H1 (cell line): ENCODE results near the gene GREB1. TPM values are rescaled to one million over a fixed set of nuclear protein-coding genes. Genes with fewer than 3 reads are reported as not detected.
A peak's percentile ranks its signal among the peaks of the same experiment; 100 is the strongest.

Experiments
- CTCF ChIA-PET: fragments of 300-600 bp; sonication (Branson Sonifier 250); formaldehyde crosslinking; loops from one replicate; lab custom pipeline; 2021; ENCODE audit not compliant: partially characterized antibody; lab: Charles Lee
- POLR2A ChIA-PET: fragments of 300-600 bp; sonication (Branson Sonifier 250); formaldehyde crosslinking; loops from one replicate; lab custom pipeline; 2021; ENCODE audit warnings: inconsistent platforms; ENCODE audit not compliant: partially characterized antibody; lab: Charles Lee
- DNase-seq, 2 experiments: peaks; one replicate each; pipeline versions ENCODE4 v3.0.0 to v3.0.0-alpha.2; 2010 to 2022; ENCODE audit warnings: low spot score in 2 of 2, low read depth in 1 of 2, mixed read lengths in 1 of 2
- FAIRE-seq: peaks from 2 replicates; lab custom pipeline; 2011; peaks lifted over from hg19 to GRCh38; lab: Jason Lieb, UNC
- H2AFZ ChIP-seq: 2 replicates; pipeline ENCODE4 v1.8.1; 2012; ENCODE audit warnings: low read length, inconsistent platforms
- H2AK5ac ChIP-seq: 2 replicates; pipeline ENCODE4 v1.6.1; 2013; ENCODE audit warnings: low read depth, low read length
- H2BK120ac ChIP-seq: replicated peaks from 2 replicates; pipeline ENCODE3; 2013; ENCODE audit warnings: low read depth, low read length, inconsistent platforms
- H2BK12ac ChIP-seq: 2 replicates; pipeline ENCODE4 v1.6.1; 2013; ENCODE audit warnings: low read depth, low read length
- H2BK15ac ChIP-seq: 2 replicates; pipeline ENCODE4 v1.6.1; 2013; ENCODE audit warnings: low read length
- H2BK20ac ChIP-seq: 2 replicates; pipeline ENCODE4 v1.6.1; 2013; ENCODE audit warnings: low read length
- H2BK5ac ChIP-seq: 2 replicates; pipeline ENCODE4 v1.6.1; 2013; ENCODE audit warnings: low read depth, low read length
- H3K14ac ChIP-seq: 2 replicates; pipeline ENCODE4 v1.6.1; 2013; ENCODE audit warnings: inconsistent platforms; ENCODE audit not compliant: insufficient read length
- H3K18ac ChIP-seq: 2 replicates; pipeline ENCODE4 v1.6.1; 2013; ENCODE audit warnings: low read length; ENCODE audit errors: extremely low read depth
- H3K23ac ChIP-seq: 2 replicates; pipeline ENCODE4 v1.6.1; 2013; ENCODE audit warnings: inconsistent platforms; ENCODE audit not compliant: insufficient read length
- H3K23me2 ChIP-seq: 2 replicates; pipeline ENCODE4 v1.6.1; 2013; ENCODE audit warnings: low read depth, low read length
- H3K27ac ChIP-seq: 2 replicates; pipeline ENCODE4 v1.6.1; 2011; ENCODE audit warnings: low read depth, low read length, inconsistent platforms
- H3K27me3 ChIP-seq, 4 experiments: replicated peaks in 1 of 4; 1 replicate in 1 of 4; 2 replicates in 3 of 4; pipeline versions ENCODE4 v1.6.1 to v1.8.1; 2011 to 2013; ENCODE audit warnings: low read length in 3 of 4, mild to moderate bottlenecking in 3 of 4, inconsistent platforms in 2 of 4, mixed read lengths in 2 of 4, moderate library complexity in 1 of 4; ENCODE audit not compliant: control insufficient read depth in 3 of 4, insufficient read depth in 3 of 4; ENCODE audit errors: extremely low read depth in 1 of 4
- H3K36me3 ChIP-seq, 4 experiments: 2 replicates each; pipeline versions ENCODE4 v1.6.1 to v1.8.1; 2011 to 2013; ENCODE audit warnings: mild to moderate bottlenecking in 4 of 4, low read length in 3 of 4, moderate library complexity in 2 of 4, control low read depth in 1 of 4, inconsistent platforms in 1 of 4; ENCODE audit not compliant: insufficient read depth in 4 of 4, control insufficient read depth in 2 of 4
- H3K4ac ChIP-seq: replicated peaks from 2 replicates; pipeline ENCODE3; 2013; ENCODE audit warnings: low read length, low read depth, mixed read lengths, inconsistent platforms; ENCODE audit not compliant: insufficient read length
- H3K4me1 ChIP-seq, 4 experiments: replicated peaks in 1 of 4; 1 replicate in 1 of 4; 2 replicates in 3 of 4; pipeline versions ENCODE4 v1.6.1 to v1.8.1; 2011 to 2013; ENCODE audit warnings: low read length in 3 of 4, inconsistent platforms in 2 of 4, mixed read lengths in 1 of 4; ENCODE audit not compliant: insufficient read depth in 4 of 4, control insufficient read depth in 3 of 4
- H3K4me2 ChIP-seq, 2 experiments: 2 replicates each; pipeline versions ENCODE4 v1.6.1 to v1.8.1; 2011 to 2013; ENCODE audit warnings: low read depth in 2 of 2, low read length in 2 of 2, control low read depth in 1 of 2, inconsistent platforms in 1 of 2, mild to moderate bottlenecking in 1 of 2; ENCODE audit not compliant: insufficient read depth in 1 of 2
- H3K4me3 ChIP-seq, 4 experiments: fragments of 200-600, 300-600 bp in 1 of 4; sonication (generic), shearing (Covaris generic), sonication (Bioruptor Twin) in 1 of 4; 2 replicates each; pipeline versions ENCODE4 v1.5.1 to v1.8.1; 2011 to 2016; ENCODE audit warnings: low read length in 4 of 4, low read depth in 3 of 4, control low read depth in 2 of 4, inconsistent platforms in 2 of 4, mild to moderate bottlenecking in 2 of 4, mixed read lengths in 1 of 4, moderate library complexity in 1 of 4; ENCODE audit not compliant: insufficient read depth in 2 of 4; ENCODE audit errors: extremely low read depth in 1 of 4
- H3K56ac ChIP-seq: replicated peaks from 2 replicates; pipeline ENCODE3; 2013; ENCODE audit warnings: low read depth, mild to moderate bottlenecking, mixed read lengths, low read length, inconsistent platforms; ENCODE audit not compliant: insufficient read length
- H3K79me1 ChIP-seq: 2 replicates; pipeline ENCODE4 v1.6.1; 2013; ENCODE audit warnings: low read depth, low read length, control low read depth
- H3K79me2 ChIP-seq, 2 experiments: 2 replicates each; pipeline versions ENCODE4 v1.6.1 to v1.8.1; 2012 to 2013; ENCODE audit warnings: low read length in 2 of 2, mild to moderate bottlenecking in 2 of 2, inconsistent platforms in 1 of 2; ENCODE audit not compliant: insufficient read depth in 2 of 2, control insufficient read depth in 1 of 2
- H3K9ac ChIP-seq, 4 experiments: replicated peaks in 1 of 4; 1 replicate in 1 of 4; 2 replicates in 3 of 4; pipeline versions ENCODE4 v1.6.1 to v1.8.1; 2011 to 2013; ENCODE audit warnings: low read depth in 3 of 4, low read length in 3 of 4, control low read depth in 2 of 4, mild to moderate bottlenecking in 2 of 4, moderate library complexity in 2 of 4, inconsistent platforms in 1 of 4; ENCODE audit errors: extremely low read depth in 1 of 4
- H3K9me3 ChIP-seq, 2 experiments: 2 replicates each; pipeline versions ENCODE4 v1.6.1 to v1.8.1; 2012 to 2013; ENCODE audit warnings: mild to moderate bottlenecking in 2 of 2, moderate library complexity in 2 of 2, control low read depth in 1 of 2, inconsistent platforms in 1 of 2, low read depth in 1 of 2, low read length in 1 of 2, mixed read lengths in 1 of 2; ENCODE audit not compliant: insufficient read depth in 2 of 2
- H4K20me1 ChIP-seq, 2 experiments: replicated peaks in 1 of 2; 2 replicates each; pipeline versions ENCODE3 to v1.8.1; 2011 to 2013; ENCODE audit warnings: inconsistent platforms in 2 of 2, low read length in 2 of 2, mild to moderate bottlenecking in 1 of 2; ENCODE audit not compliant: insufficient read depth in 2 of 2, control insufficient read depth in 1 of 2
- H4K5ac ChIP-seq: 2 replicates; pipeline ENCODE4 v1.6.1; 2013; ENCODE audit warnings: low read length, low read depth, mixed read lengths, inconsistent platforms; ENCODE audit not compliant: insufficient read length
- H4K8ac ChIP-seq: 2 replicates; pipeline ENCODE4 v1.8.0; 2013; ENCODE audit warnings: mild to moderate bottlenecking, moderate library complexity, low read length, inconsistent platforms; ENCODE audit not compliant: insufficient read depth; ENCODE audit errors: extremely low read depth
- H4K91ac ChIP-seq: replicated peaks from 2 replicates; pipeline ENCODE3; 2013; ENCODE audit warnings: low read length, mixed read lengths, inconsistent platforms; ENCODE audit not compliant: insufficient read length
- ASH2L ChIP-seq: fragments of 200-600, 300-600 bp; sonication (generic); IDR thresholded peaks from one replicate; pipeline ENCODE4 v1.7.1; 2017; ENCODE audit warnings: low read length
- CBX8 ChIP-seq: fragments of 300-800, 300-1000 bp; sonication (generic); IDR thresholded peaks from 2 replicates; pipeline ENCODE4 v1.7.1; 2016; ENCODE audit warnings: low read depth, low read length, borderline replicate concordance
- CEBPB ChIP-seq: IDR thresholded peaks from 2 replicates; pipeline ENCODE4 v1.6.1; 2012; ENCODE audit warnings: low read depth, low read length
- EP300 ChIP-seq, 2 experiments: IDR thresholded peaks; 1 replicate in 1 of 2; 2 replicates in 1 of 2; pipeline ENCODE4 v1.6.1; 2011 to 2012; ENCODE audit warnings: low read depth in 2 of 2, low read length in 2 of 2, mild to moderate bottlenecking in 2 of 2, borderline replicate concordance in 1 of 2, inconsistent platforms in 1 of 2, moderate library complexity in 1 of 2
- HDAC6 ChIP-seq: IDR thresholded peaks from one replicate; pipeline ENCODE4 v1.7.1; 2012; ENCODE audit warnings: low read depth, mild to moderate bottlenecking, inconsistent platforms, low read length, moderate library complexity
- JUN ChIP-seq: IDR thresholded peaks from 2 replicates; pipeline ENCODE4 v1.6.1; 2011; ENCODE audit warnings: low read depth, mild to moderate bottlenecking, improper control_type of control experiment, low read length
- MAFK ChIP-seq: IDR thresholded peaks from 2 replicates; pipeline ENCODE4 v1.6.1; 2012; ENCODE audit warnings: low read depth, mild to moderate bottlenecking, improper control_type of control experiment, low read length
- PHF8 ChIP-seq: fragments of 200-600 bp; sonication (generic); conservative IDR thresholded peaks from 2 replicates; pipeline ENCODE4 v1.7.1; 2012; ENCODE audit warnings: low read depth, mild to moderate bottlenecking, inconsistent platforms, low read length, moderate library complexity
- RFX5 ChIP-seq: IDR thresholded peaks from 2 replicates; pipeline ENCODE4 v1.6.1; 2011; ENCODE audit warnings: low read depth, low read length, improper control_type of control experiment, borderline replicate concordance
- SP1 ChIP-seq: IDR thresholded peaks from 2 replicates; pipeline ENCODE4 v1.6.1; 2011; ENCODE audit warnings: low read depth, low read length
- TAF7 ChIP-seq: optimal IDR thresholded peaks from 2 replicates; pipeline ENCODE3; 2011; ENCODE audit warnings: low read depth, mild to moderate bottlenecking, inconsistent platforms, low read length, moderate library complexity, borderline replicate concordance
- USF2 ChIP-seq: IDR thresholded peaks from 2 replicates; pipeline ENCODE4 v1.6.1; 2011; ENCODE audit warnings: low read length, improper control_type of control experiment
- WGBS, 2 experiments: shearing (Covaris generic) in 1 of 2; methylation state at CpG; one replicate each; pipeline versions ENCODE4 v1.1.6 to v1.1.7; 2013 to 2015; ENCODE audit warnings: low lambda C conversion rate in 2 of 2, mixed read lengths in 2 of 2, inconsistent platforms in 1 of 2, low coverage in 1 of 2, missing lambda C conversion rate in 1 of 2; ENCODE audit not compliant: insufficient replicate concordance in 2 of 2, insufficient coverage in 1 of 2, insufficient read length in 1 of 2; ENCODE audit errors: extremely low coverage in 1 of 2, missing lambda C conversion rate in 1 of 2; 5-methylcytosine and 5-hydroxymethylcytosine counted together
- polyA plus RNA-seq, 7 experiments: library from polyadenylated mRNA; depleted of rRNA in 3 of 7; stranded (reverse) in 5 of 7; unstranded in 2 of 7; fragments of >200 nt in 5 of 7; fragments of 200-250 nt in 2 of 7; gene quantifications; 1 replicate in 5 of 7; 2 replicates in 1 of 7; 4 replicates in 1 of 7; pipeline versions ENCODE4 v1.2.1 to v1.2.3, GENCODE V29; 2011 to 2013; ENCODE audit warnings: missing spikeins in 2 of 7, mixed read lengths in 2 of 7
- total RNA-seq: library from RNA; stranded (reverse); fragmentation: NEBNext Ultra II Directional; extraction: Animal tissue kit (Norgen Biotek cat#: 25700); gene quantifications from 2 replicates; pipeline ENCODE4 v1.2.1, GENCODE V29; 2021

GREB1 gene
- total and polyA plus RNA-seq, 2 of the 8 experiments (the other 6 are each of a cell fraction or from before 2014, with no cell fraction given): 7.9 to 43.4 TPM

- peaks cover 0 to 15% of the 10 kb centered on the region in 2 experiments; a peak in 1 of 4 replicates for H3K79me2 ChIP-seq
- no peak for FAIRE-seq
- no peak overlapping the region for H2BK120ac ChIP-seq
- H3K79me1 ChIP-seq: peaks cover 10% of the 10 kb centered on the region
- H3K18ac ChIP-seq: no peak overlapping the region
- H3K27me3 ChIP-seq: no peaks in the 10 kb centered on the region
- no peak overlapping the region for H3K9ac ChIP-seq
- H3K27ac ChIP-seq: no peak overlapping the region
- peak overlapping the region; percentile 64; the same call in 1 of the 2 replicates for H2BK12ac ChIP-seq
- POLR2A ChIA-PET: interaction anchor here (1.3 to 1.5 kb wide), 2 partner anchors 27 kb away, joined by 4 to 5 read pairs; no protein-coding TSS in a partner anchor
- no peak overlapping the region for H3K56ac ChIP-seq
- H4K91ac ChIP-seq: no peak overlapping the region
- H4K20me1 ChIP-seq: peaks cover 0 to 6% of the 10 kb centered on the region in 2 experiments
- no peak overlapping the region for H3K14ac ChIP-seq
- DNase-seq: no peak
- H3K23me2 ChIP-seq: peaks cover 3% of the 10 kb centered on the region; the same call in 1 of the 2 replicates
- peaks cover 1 to 13% (median 12%) of the 10 kb centered on the region in 4 experiments; a peak in 5 of 7 replicates for H3K4me1 ChIP-seq
- peak overlapping the region; percentile 66; the same call in 1 of the 2 replicates for H2BK15ac ChIP-seq
- no peaks in the 10 kb centered on the region for H3K9me3 ChIP-seq
- H4K8ac ChIP-seq: no peak overlapping the region
- no peaks in the 10 kb centered on the region for H3K36me3 ChIP-seq
- H2AK5ac ChIP-seq: peak overlapping the region; percentile 44; the same call in 1 of the 2 replicates
- no peak overlapping the region for H3K23ac ChIP-seq
- CTCF ChIA-PET: interaction anchor here (0.8 to 5.2 kb wide), 6 partner anchors 13 to 304 kb away, joined by 3 to 27 read pairs (median 3); partner anchors contain the start of gene GREB1
- no peak overlapping the region for H3K4ac ChIP-seq
- WGBS, 2 experiments: 91% methylated on average over 5 of the region's 5 CpGs; no CpG with 5 or more reads in 1 of the 2 experiments
- no peak overlapping the region for H2BK20ac ChIP-seq
- H3K4me2 ChIP-seq: no peak overlapping the region
- H3K4me3 ChIP-seq: no peak overlapping the region
- no peak overlapping the region; the same call in 1 of the 2 replicates for H2BK5ac ChIP-seq
- H4K5ac ChIP-seq: no peak overlapping the region
- H2AFZ ChIP-seq: no peak overlapping the region
- TF ChIP-seq SP1: no peak
- TF ChIP-seq USF2: no peak
- TF ChIP-seq CBX8: no peak
- no peak for TF ChIP-seq JUN
- TF ChIP-seq MAFK: no peak
- TF ChIP-seq TAF7: no peak
- TF ChIP-seq ASH2L: no peak
- TF ChIP-seq RFX5: no peak
- TF ChIP-seq EP300 (IDR thresholded peaks at IDR 0.05; ENCODE audit: borderline replicate concordance in 1 of 2, low read depth in 2 of 2, low read length in 2 of 2): no peak
- TF ChIP-seq HDAC6: no peak
- no peak for TF ChIP-seq CEBPB
- TF ChIP-seq PHF8: no peak
Measured at GRCh38 chr2:11512431-11512830, 21.4 kb upstream of the GREB1 start.
